Kidney capillary endothelial cell (primary cell): ENCODE data around the gene CD164L2.

Experiments
- DNase-seq: peaks from one replicate; pipeline ENCODE4 v3.0.0-alpha.2; 2018; ENCODE audit warnings: low spot score

Gene CD164L2

DNA sequence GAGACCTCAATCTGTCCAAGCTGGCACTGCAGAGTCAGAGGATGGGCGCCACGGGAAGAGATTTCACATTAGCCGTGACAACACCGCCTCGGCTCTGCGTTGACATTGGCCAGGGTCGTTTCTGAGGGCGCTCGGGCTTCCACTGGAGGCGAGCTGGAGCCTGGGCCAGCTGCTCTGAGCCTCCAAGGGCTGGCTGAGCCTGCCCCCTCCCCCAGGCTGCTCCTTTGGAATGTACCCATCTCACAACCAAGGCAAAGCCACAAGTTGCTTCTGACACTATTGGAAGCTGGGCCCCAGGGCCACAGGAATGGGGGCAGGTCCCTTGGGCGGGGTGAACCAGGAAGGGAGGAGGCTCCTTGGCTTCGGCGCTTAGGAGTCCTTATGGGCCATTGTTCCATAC, 21.9 kb upstream of the CD164L2 start:
- DNase-seq = no peak

- no peak for DNase-seq
These were observed 20.8 kb upstream of the CD164L2 start for GRCh38 chr1:27403931-27404330.

DNA sequence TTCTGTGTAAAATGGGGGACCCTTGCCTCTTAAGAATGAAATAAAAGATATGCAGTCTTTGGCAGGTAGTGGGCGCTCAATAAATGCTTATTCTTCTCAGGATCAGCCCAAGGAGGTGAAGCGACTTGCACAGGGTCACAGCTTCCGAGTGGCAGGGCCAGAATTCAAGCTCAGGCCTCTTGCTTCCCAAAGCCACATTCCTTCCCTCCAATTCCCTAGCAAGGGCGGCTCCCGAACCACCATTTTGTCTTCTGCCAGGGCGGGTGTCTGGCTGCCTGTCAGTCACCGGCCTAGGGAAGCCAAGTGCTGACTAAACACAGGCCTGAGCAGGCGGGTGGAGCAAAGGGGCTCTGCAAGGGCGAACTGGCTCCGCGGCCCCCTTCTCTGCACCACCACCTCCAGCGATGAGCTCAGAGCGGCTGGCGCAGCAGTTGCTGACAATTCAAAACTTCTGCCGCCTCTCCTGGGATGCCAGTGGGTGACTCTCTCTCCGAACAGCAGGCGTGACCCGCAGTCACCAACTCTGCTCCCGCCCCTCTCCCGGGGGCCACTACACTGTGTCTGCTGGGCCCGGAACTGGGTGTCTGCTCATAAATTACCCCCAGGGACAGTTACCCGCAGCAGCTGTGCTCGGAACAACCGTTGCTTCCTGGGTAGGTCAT, 20.1 kb upstream of the CD164L2 start:
- no peak for DNase-seq

DNA sequence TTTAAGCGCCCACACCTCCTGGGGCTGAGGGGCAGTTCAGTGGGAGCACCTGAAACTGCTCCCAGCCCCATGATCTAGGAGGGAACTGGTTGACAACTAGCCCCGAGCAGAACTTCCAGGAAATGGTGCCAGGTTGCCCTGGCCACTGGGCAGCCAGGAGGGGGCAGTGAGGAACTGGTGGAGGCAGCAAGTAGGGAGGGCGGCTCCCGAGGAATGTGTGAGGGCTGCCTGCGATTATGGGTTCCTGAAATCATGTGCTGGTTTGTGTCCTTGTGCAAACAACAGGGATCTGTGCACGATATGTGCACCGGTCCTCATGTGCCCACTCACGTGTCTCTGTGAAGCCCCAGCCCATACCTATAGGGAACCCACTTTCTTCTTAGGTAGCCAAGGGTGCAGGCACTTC, 19.2 kb upstream of the CD164L2 start:
- no peak for DNase-seq

DNA sequence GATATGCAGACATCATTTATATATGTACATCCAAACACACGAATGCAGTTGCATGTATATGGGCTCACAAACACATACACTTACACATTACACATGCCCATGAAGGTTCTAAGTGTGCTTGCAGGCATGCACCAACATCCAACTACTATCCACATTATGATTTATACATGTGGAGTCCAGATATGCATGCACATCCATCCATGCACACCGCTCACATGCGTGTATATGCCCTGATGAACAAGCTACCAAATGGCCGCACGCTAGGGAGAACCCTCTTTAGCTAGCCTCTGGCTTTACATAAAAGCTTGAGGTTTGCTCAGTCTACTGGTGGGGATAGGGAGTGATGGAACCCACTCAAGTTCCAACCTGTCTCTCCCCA, 17.8 kb upstream of the CD164L2 start:
- DNase-seq = no peak

- DNase-seq = no peak
These were observed 17.2 kb upstream of the CD164L2 start for GRCh38 chr1:27400082-27400962.

DNA sequence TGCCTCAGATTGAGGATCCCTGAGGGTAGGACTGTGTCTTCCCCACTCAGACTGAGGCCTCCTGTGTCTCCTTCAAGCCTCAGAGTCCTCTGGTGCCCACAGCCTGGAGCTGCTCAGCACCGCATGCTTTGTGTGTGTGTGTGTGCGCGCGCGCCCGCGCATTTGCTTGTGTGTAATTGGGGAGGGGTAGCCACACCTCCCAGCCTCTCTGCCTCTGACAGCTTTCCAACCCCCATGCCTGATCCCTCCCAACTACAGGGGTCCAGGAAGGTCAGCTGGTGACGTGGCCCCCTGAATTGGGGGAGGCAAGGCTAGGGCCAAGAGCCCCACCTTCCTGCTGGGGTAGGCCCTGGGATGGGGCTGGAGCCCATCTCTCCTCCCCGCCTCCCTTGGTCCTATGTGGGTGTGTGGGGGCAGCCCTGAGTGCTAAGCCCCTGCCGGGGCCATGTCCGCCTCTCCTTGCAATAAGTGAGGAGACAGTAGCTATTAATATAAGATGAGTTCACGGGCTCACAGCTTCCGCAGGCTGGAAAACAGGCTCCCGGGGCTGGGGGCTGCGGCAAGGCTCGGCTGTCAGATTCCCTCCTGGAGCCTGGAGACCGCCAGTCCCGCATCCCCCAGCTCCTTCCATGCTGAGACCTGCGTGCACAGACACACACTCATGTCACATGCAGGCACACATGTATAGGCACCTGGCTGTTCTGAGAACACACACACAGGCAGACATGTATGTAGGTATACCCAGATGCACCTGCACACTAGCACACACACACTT, 16.3 kb upstream of the CD164L2 start:
- DNase-seq = no peak

DNA sequence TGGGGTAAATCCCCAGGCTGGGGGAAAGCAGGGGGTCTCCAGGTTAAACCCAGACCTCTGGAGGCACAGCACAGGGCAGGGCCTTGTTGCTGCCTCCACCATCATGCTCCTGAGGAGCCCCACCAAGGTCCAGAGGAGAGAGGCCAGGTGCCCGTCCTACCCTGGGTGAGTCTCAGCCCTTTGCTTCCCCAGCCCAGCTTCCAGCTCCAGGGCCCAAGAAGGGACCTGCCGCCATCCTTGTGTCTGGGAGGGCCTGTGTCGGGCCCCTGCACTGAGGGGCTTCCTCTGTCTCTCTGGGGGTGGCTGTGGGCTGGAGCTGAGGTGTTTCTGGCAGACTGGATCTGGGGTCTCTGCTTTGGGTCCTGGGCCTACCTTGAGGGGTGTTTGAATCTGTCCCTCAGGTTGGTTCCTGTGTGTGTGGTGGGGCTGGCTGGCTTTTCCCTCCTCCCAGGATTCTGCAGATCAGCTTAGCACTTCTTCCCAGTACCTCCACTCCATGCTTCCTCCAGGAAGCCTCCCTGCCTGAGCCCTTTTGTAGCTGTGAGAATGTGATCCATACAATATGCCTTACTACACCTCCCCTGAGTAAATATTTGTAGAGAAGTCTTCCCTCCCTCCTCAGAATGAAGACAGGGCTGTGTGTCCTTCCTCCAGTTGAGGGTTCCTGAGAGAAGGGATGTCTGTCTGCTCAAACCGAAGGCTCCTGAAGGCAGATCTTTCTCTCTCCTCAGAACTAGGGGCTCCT, 15.4 kb upstream of the CD164L2 start:
- DNase-seq = no peak

DNA sequence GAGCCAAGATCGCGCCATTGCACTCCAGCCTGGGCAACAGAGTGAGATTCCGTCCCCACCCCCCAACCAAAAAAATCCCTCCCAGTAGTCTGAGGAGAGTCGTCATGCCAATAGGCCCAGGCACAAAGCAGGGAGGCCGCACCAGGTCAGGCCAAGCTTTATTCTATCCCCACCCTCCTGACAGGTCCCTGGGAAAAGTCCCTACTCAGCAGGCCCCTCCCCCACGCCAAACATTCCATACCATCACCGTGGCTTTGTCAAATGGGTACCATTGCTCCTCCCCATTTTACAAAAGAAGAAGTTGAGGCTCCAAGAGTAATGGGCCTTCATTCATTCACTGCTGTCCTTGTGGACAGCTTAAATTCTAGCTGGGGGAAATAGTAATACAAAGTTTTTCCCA, 14.6 kb upstream of the CD164L2 start:
- no peak for DNase-seq

GRCh38 chr1:27397110-27397509, 14.0 kb upstream of the CD164L2 start:
- DNase-seq = no peak

DNA sequence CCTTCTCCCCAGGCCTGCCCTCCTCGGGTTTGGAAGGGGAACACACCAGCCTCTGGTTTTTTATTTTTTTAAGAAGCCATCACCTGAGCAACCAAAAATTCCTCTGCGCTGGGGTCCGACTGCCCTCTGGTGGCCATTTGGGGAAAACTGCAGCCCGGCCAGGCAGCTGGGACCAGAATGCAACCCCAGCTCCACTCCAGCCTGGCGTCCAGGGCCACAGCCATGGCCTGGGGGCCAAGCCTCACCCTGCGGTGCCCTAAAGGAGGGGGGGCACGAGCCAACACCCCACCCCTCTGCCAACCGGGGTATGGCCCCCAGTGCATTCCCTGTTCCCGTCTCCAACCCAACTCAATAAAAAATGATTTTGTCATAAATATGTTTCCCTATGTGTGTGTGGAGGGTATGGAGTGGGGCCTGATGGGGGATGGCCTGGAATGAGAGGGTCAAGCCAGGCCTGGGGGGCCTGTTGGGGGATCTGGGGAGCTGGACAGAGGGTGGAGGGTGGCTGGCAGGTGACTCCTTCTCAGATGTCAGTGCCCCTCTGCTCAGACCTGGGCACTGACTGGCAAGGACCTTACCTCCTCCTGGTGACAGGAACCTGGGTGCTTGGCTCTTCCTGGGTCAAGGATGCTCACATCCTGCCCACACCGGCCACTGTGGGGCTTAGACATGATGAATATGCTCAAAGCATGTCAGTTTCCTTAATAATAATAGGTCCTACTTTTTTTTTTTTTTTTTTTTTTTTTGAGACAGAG, 12.5 kb upstream of the CD164L2 start:
- DNase-seq = no peak

DNA sequence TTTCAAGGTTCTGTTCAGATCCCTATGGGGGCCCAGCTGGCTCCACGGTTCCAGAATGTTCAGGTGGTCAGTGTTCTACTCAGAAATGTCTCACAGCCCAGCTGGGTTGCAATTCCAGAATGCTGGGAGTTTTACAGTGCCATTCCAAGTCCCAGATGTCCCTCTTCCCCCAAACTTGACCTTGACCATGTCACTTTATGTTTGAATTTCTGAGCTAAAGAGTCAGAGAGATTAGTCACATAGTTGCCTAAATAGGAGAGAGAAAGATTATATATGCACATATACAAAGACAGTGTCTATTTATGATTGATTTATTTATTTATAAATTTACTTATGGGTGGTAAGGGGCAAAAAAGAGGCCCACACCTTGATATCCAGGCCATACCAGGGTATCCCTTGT, 11.8 kb upstream of the CD164L2 start:
- no peak for DNase-seq

DNA sequence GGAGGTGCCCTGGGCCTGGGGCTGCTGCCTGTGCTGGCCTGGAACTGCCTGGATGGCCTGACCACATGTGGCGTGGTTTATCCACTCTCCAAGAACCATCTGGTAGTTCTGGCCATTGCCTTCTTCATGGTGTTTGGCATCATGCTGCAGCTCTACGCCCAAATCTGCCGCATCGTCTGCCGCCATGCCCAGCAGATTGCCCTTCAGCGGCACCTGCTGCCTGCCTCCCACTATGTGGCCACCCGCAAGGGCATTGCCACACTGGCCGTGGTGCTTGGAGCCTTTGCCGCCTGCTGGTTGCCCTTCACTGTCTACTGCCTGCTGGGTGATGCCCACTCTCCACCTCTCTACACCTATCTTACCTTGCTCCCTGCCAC, 11.1 kb upstream of the CD164L2 start:
- DNase-seq = no peak

- no peak for DNase-seq
These were observed 10.6 kb upstream of the CD164L2 start for GRCh38 chr1:27393641-27394281.

GRCh38 chr1:27392778-27393635, 9.9 kb upstream of the CD164L2 start:
- DNase-seq = no peak

DNA sequence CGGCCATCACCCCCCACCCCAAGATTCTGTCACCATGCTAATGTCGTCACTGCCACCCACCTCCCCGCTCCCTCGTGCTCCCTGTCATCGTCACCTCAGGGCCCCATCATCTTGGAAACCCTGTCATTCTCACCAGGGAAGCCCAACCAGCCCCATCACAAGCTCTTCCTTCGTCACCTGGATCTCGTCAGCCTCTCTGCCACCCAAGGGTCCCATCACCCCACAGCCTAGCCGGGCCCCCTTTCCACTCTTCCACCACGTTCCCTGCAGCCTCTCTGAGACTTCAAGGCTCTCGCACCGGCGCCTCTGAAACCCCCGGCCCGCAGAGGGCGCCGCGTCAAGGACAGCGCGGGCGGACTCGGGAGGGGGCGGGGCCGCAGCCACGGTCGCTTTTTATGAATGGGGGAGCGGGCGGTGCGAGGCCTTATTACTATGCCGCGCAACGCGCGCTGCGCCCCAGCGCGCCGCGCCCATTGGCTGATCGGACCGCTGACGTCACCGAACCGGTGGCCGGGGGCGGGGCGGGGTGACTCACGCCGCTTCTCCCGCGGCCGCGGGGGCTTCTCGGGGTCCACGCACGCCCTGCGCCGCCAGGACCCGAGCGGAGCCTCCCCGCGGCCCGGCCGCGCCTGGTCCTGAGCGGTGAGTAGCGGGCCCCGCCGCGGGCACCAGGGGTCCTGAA, 9.1 kb upstream of the CD164L2 start, which contains the start of gene GPR3:
TSS of gene GPR3 (plus strand) at position 527 of the 682 bp plus-strand sequence. CDS start 1,177 bp downstream, outside the sequence.
- DNase-seq = peak; percentile 92

DNA sequence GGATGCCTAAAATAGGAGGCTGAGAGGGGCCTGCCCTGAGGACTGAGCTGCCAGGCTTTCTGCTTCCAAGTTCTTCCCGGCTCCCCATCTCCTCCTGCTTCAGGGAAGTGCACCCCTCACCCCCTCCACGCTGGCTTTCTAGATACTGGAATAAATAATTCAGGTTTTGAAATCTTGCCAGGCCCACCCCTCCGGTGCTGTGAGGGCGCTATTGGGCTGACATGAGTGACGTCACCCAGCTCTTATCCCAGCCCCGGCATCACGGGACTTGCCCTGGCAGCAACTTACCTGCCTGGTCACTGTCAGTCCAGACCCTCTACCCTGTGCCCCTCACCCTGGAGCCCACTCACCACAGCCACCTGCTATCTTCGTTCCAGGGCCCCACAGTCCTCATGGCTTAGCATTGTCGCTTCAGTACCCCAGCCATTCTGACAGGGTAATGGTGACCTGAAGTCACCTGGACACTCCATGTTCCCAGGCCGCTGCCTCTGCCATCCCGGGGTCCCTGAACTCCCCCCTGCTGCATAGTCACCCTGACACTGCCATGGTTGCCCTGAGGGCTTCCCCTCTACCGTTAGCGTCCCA, 8.5 kb upstream of the CD164L2 start:
- DNase-seq = no peak

GRCh38 chr1:27388337-27389005, 5.3 kb upstream of the CD164L2 start:
- no peak for DNase-seq
